GDM1 (cell line): ENCODE data around the gene TXNDC8.

Experiments used
- DNase-seq: peaks from one replicate; lab custom pipeline; 2025; lab: John Stamatoyannopoulos, UW

The TXNDC8 gene

GRCh38 chr9:110278080-110278707, 59.5 kb downstream of the TXNDC8 start:
- no peak for DNase-seq

GRCh38 chr9:110276781-110277180, 60.9 kb downstream of the TXNDC8 start:
- no peak for DNase-seq

- no peak for DNase-seq
These were observed 67.3 kb downstream of the TXNDC8 start for GRCh38 chr9:110270211-110270995.

GRCh38 chr9:110266795-110267194, 70.9 kb downstream of the TXNDC8 start:
- DNase-seq: no peak

GRCh38 chr9:110261632-110262031, 76.0 kb downstream of the TXNDC8 start:
- DNase-seq: no peak

GRCh38 chr9:110260911-110261310, 76.8 kb downstream of the TXNDC8 start:
- no peak for DNase-seq

- no peak for DNase-seq
These were observed 78.1 kb downstream of the TXNDC8 start for GRCh38 chr9:110259566-110259965.

- no peak for DNase-seq
These were observed 79.0 kb downstream of the TXNDC8 start for GRCh38 chr9:110258690-110259091.

- DNase-seq: no peak
These were observed 79.7 kb downstream of the TXNDC8 start for GRCh38 chr9:110257956-110258355.

- no peak for DNase-seq
These were observed 80.4 kb downstream of the TXNDC8 start for GRCh38 chr9:110257097-110257841.

- peak; percentile 92 for DNase-seq
These were observed 81.1 kb downstream of the TXNDC8 start, which contains the start of gene TXN for GRCh38 chr9:110256380-110257096. Gene TXN, minus strand, starts transcription at chr9:110256507. Its CDS starts 72 bp downstream, at chr9:110256435.

- no peak for DNase-seq
These were observed 81.9 kb downstream of the TXNDC8 start for GRCh38 chr9:110255463-110256379.

GRCh38 chr9:110255034-110255462, 82.6 kb downstream of the TXNDC8 start:
- no peak for DNase-seq

GRCh38 chr9:110254500-110254899, 83.2 kb downstream of the TXNDC8 start:
- no peak for DNase-seq
